HG02798 (cell line): Measurements from ENCODE around the gene POTEB3.
"Not testable (repeated sequence)": the region's sequence is repeated elsewhere in the genome, so short reads cannot be mapped to it uniquely, and the experiment has no call there.

Experiments used
- ATAC-seq: cut with Tn5 transposase; IDR thresholded peaks from one replicate; pipeline ENCODE4 v1.9.1; 2021; ENCODE audit warnings: mild to moderate bottlenecking; ENCODE audit not compliant: unreplicated experiment, poor library complexity

The POTEB3 gene

DNA sequence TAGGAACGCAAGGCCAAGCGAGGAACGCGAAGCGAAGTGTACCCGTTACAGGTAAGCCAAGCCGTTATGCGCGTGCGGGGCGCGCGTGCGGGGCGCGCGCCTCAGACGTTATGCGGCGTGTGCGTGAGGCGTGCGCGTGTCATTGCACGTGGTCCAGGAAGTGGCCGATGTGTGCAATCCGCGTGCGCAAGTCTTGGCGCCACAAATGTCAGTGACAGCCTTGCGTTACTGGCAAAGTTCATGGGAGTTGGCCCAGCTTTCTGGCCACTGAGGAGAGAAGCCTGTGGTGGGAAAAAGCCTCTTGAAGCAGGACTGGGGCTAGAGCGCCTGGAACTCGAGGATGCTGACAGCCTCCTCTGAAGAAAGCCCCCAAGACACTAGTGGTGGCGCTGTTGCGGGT is at the start of gene POTEB3:
POTEB3 (minus strand) TSS at position 101 of the 400 bp plus-strand sequence. CDS start 488 bp downstream, outside the sequence.
- not testable (repeated sequence) for ATAC-seq

DNA sequence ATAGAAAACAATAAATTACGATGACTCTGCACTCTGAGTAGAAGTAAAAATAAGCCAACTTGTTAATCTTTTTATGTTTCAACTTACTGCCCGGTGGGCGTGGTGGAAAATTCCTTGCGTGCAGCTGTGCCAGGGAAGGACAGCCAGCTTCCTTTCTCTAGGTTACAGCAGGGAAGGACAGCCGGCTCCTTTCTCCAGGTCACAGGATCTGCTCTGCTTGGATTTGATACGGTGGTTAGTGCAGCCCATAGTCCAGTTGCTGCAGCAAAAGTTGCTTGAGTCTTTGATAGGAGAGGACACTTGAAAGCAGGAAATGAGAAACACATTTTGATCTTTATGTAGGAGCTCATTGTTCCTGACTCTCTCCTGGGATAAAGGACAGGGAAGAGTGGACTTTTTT is 13.4 kb upstream of the POTEB3 start:
- ATAC-seq = not testable (repeated sequence)

DNA sequence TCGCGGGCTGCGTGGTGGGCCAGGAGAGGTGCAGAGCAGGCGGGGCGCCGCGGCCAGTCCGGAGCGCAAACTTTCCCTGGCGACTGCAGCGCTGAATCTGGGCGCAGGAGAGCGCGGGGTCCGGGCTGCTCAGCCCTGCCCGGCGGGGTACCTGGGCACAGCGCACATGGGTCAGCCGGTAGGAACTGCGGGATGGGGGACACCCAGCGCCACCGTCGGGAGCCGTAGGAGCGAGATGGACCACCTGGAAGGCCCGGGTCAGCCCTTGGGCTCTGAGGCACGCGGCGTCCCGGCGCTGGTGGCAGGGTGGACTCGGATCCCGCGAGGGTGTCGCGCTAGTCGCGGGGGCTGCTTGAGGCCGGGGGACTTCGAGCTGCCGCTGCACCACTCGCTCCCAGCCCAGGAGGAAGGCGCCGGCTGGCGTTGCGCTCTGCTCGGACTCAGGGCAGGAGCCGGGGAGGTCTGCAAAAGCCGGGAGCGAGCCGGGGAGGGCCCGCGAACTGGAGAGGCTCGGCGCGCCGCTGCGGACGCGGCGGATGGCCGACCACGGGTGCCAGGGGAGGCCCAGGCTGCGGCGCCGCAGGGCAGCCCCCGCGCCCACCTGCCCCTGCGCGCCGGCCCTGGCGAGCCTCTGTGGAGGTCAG is 11.7 kb upstream of the POTEB3 start:
- not testable (repeated sequence) for ATAC-seq

DNA sequence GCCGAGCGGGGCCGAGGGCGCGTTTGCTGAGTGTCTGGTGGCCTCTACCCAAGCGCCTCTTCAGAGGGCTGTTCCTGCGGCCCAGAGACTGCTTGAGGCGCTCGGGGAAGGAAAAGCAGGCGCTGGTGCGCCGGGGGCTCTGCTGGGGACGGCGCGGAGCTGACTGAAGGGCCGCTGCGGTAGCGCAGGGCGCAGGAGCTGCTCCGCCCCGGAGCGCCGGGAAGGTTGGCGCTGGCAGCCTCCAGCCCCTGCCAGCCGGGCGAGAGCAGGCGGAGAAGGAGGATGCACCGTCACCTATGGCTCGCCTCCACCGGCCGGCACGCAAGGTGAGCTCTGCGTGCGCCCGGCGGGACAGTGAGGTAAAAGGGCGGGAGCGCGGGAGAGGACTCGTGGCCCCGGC is 11.2 kb upstream of the POTEB3 start:
- ATAC-seq = not testable (repeated sequence)

DNA sequence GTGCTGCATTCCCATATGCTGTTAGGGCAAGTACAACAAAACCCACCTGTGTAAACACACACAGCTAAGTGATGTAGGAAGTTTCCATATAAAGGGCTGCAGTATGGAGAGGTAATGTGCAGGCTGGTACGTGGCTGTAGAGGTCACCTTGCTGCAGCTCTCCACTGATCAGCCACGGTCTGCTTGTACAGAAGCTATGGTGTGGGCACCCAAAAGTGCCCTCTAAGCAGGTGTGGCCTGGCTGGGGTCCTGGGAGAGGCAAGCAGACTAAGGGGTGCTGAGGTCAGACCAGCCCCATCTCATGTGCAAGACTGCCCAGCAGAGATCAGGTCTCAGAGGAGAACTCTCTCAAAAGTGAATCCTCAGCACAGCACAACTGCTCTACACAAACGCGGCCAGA is 32.9 kb downstream of the POTEB3 start:
- not testable (repeated sequence) for ATAC-seq

DNA sequence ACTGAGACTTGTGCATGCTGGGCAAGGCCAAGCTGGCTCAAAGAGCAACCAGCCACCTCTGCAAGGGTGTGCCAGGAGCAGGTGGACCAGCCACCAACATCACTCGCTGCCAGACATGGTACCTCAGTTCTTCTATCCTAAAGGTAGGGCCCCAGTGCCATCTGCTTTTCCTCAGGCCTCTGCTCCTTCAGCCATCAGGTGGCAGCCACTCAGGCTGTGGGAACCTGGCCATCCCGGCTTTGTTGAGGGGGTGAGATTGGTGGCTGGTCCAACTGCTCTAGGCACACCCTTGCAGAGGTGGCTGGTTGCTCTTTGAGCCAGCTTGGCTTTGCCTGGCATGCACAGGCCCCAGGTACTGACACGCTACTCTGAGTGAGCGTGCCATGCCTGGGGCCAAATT is 38.8 kb downstream of the POTEB3 start:
- ATAC-seq = not testable (repeated sequence)

DNA sequence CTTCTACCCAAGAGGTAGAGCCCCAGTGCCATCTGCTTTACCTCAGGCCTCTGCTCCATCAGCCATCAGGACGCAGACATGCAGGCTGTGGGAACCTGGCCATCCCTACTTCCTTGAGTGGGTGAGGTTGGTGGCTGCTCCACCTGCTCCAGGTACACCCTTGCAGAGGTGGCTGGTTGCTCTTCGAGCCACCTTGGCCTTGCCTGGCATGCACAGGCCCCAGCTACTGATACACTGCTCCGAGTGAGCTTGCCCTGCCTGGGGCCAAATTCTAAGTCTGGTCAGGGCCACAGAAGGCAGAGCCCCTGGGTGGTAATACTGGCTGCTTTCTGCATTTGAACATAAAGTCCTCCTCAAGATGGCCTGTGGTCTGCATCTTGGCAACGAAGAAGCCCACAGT is 41.2 kb downstream of the POTEB3 start:
- ATAC-seq = not testable (repeated sequence)

DNA sequence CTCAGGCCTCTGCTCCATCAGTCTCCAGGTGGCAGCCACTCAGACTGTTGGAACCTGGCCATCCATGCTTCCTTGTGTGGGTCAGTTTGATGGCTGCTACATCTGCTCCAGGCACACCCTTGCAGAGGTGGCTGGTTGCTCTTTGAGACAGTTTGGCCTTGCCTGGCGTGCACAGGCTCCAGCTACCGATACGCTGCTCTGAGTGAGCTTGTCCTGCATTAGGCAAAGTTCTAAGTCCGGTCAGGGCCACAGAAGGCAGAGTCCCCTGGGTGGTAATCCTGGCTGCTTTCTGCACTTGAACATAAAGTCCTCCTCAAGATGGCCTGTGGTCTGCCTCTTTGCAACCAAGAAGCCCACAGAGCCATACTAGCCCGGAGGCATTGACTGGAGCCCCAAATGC is 41.8 kb downstream of the POTEB3 start:
- ATAC-seq = not testable (repeated sequence)

DNA sequence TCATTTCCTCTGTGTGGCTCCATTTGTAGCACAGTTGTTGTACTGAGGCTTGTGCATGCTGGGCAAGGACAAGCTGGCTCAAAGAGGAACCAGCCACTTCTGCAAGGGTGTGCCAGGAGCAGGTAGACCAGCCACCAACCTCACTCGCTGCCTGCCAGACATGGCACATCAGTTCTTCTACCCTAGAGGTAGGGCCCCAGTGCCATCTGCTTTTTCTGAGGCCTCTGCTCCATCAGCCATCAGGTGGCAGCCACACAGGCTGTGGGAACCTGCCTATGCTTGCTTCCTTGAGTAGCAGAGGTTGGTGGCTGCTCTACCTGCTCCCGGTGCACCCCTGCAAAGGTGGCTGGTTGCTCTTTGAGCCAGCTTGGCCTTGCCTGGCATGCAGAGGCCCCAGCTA is 42.6 kb downstream of the POTEB3 start:
- ATAC-seq = not testable (repeated sequence)

DNA sequence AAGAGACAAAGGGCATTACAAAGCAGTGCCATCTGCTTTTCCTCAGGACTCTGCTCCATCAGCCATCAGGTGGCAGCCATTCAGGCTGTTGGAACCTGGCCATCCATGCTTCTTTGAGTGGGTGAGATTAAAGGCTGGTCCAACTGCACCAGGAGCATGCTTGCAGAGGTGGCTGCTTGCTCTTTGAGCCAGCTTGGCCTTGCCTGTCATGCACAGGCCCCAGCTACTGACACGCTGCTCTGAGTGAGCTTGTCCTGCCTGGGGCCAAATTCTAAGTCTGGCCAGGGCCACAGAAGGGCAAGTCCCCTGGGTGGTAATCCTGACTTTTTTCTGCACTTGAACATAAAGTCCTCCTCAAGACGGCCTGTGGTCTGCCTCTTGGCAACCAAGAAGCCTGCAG is 43.1 kb downstream of the POTEB3 start:
- not testable (repeated sequence) for ATAC-seq

DNA sequence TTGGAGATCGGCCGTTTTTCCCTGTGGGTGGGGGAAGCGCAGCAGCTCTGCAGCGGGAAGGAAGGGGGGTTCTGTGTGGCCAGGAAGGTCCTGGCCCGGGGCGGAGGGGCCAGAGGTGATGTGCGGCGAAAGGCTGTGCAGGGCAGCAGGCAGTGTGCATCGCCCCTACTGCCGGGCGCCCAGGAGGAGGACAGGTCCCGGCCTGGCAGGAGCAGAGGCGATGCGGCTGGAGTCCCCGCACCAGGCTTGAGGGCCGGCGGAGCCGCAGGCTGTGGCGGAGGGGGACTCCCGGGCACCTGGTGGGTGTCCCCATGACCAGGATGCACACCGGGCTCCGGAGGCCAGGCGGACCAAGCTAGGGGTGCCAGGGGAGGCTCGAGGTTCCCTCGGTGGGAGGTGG is 54.3 kb downstream of the POTEB3 start:
- not testable (repeated sequence) for ATAC-seq

DNA sequence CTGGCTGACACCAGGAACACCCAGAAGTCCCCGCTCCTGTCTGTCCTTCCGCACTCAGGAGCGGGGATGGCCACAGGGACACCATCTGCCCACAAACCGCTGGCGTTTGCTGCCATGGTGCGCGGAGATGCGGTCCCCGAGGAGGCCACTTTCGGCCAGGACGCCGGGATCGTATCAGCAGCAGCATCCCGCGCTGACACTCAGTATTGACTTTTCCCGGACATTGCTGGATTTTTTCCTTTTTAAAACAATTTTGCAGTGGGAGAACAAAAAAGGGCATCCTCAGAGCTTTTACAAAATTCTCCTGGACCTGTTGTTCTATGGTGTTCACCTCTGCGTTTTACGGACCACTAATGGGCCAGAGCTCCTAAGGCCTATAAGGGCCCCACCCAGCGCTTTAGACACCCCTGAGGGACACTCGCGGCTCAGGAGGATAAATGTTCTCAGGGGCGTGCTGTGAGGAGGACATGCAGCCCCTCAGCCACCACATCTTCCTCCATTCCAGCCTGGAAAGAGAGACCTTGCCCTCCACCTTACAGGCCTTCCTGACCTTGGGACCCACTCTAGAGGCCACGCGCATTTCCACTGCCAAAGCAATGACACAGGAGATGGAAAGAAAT is 56.3 kb downstream of the POTEB3 start:
- not testable (repeated sequence) for ATAC-seq

DNA sequence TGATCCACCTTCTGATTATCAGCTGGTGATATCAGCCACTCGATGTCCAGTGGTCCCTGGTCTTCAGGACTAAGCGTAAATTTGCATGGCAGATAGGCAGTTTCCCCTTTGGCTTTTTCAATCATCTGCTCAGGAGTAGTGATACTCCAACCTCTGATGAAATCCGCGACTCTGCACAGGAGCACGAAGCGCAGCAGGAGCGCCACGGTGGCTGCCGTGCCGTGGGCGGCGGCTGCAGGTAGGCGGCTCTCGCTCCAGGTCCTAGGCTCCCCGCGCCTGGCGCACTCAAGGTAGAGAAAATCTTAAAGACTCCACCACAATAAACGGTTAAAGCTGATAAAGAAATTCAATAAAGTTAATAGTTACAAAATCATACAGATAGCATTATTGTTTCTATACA is 66.6 kb downstream of the POTEB3 start:
- not testable (repeated sequence) for ATAC-seq

DNA sequence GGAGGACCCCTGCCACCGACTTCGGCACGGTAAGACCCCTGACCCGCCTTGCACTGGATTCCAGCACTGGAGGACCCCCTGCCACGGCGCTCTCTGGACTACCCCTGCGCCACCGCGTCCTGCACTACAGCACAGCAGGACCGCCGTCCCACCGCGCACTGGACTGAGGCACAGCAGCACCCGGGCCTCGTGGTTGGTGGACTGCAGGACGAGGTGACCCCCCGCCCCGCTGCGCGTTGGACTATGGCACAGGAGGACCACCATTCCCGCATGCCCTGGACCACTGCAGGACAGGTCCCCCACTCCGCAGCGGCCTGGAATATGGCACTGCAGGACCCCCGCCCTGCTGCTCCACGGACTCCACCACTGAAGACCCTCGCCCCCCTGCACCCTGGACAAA is 71.1 kb downstream of the POTEB3 start:
- not testable (repeated sequence) for ATAC-seq

DNA sequence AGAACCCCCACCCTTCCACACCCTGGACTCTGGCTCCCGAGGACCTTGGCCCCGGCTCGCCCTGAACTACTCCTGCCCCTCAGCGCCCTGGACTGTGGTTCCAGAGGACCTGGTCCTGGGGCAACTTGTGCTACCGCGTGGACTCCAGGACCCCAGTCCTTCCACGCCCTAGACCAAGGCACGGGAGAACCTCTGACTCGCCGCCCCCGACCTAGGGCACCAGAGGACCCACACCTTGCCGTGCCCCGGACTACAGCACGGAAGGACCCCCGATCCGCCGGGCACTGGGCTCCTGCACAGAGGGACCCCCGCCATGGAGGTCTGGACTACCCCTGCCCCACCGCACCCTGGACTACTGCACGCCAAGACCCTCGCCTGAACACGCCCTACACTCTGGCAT is 71.7 kb downstream of the POTEB3 start:
- ATAC-seq = not testable (repeated sequence)
